Activated CD8-positive, alpha-beta memory T cell treated with anti-CD3 and anti-CD28 coated beads for 1 hour (primary cell): ENCODE measurements around the gene HIBCH.
"Not testable (repeated sequence)": the region's sequence is repeated elsewhere in the genome, so short reads cannot be mapped to it uniquely, and the experiment has no call there.

Experiments
- DNase-seq, 2 donors: peaks; one replicate each; pipeline ENCODE4 v3.0.0-alpha.2; 2020; ENCODE audit warnings: low read depth in 1 of 2; ENCODE audit errors: extremely low read depth in 1 of 2

HIBCH gene, protein sequence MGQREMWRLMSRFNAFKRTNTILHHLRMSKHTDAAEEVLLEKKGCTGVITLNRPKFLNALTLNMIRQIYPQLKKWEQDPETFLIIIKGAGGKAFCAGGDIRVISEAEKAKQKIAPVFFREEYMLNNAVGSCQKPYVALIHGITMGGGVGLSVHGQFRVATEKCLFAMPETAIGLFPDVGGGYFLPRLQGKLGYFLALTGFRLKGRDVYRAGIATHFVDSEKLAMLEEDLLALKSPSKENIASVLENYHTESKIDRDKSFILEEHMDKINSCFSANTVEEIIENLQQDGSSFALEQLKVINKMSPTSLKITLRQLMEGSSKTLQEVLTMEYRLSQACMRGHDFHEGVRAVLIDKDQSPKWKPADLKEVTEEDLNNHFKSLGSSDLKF

DNA sequence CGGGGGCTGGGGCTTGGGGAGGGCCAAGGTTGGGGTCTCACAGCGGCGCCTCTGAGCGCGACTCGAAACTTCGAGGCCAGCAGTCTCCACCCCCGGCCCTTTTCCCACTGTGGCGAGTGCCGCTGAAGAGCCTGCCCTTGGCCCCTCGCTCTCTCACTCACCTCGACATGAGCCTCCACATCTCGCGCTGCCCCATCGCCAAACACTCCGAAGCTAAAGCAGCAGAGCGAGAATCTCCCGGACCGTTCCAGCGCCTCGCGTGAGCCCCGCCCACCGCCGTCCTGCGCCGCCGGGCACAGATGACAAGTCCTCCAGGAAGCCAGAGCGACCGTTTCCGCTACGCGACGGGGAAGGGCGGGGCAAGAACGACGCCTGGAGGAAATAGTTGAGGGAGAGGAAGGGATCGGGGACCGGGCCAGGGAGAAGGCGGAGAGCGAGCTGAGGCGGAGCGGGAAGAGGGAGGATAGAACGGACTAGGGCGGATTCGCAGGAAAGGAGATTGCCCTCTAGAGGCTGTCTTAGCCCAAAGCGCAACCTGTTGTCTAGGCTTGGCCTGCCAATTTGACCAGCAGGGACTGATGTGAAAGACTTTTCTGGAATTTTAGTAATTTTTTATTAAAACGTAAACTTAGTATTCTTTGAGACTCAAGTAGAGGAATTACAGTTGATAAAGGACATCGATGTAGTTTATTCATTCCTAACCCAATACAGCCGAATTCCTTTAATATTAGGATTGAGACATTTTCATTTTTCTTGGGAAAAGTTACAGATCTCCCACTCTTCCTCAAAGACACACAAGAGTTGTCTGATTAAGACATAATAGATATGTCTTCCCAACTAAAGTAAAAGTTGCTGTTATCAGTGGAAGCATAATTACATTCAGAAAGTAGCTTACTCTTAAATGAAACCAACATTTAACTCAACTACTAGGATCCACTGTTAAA is at the start of gene HIBCH:
TSS of gene HIBCH (minus strand) at position 272 of the 944 bp plus-strand sequence. CDS start at position 196, 76 bp downstream.
- DNase-seq = peak; percentile 60 to 78

DNA sequence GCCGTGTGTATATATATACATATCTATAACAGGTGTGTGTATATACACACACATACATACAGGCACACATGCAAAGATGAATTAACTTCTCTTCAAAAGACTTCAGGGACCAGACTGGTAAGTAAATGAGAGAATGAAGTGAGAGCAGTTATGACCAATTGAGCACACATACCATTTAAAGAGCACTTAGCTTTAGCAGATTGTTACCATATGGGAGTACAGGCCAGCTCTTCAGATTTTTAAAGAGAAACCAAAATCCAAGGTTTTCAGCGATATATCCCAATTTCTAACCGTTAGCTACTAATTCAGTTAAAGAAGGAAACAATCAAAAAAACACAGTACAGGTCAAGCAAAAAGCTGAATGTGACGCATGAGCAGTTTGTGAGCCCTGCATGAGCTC is 47.5 kb upstream of the HIBCH start:
- no peak for DNase-seq

DNA sequence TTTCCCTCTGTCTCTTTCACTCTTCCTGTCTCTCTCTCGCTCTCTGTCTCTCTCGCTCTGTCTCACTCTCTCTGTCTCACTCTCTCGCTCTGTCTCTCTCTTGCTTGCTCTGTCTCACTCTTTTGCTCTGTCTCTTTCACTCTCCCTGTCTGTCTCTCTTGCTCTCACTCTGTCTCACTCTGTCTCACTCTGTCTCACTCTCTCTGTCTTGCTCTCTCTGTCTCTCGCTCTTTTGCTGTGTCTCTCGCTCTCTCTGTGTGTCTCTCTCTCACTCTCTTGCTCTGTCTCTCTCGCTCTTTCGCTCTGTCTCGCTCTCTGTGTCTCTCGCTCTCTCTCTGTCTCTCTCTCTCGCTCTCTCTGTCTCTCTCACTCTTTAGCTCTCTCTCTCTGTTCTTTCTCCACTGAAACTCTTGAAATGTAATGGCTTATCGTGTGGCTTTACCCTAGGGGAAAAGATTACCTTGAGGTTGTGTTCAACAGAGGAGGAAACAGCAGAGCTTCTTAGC is 46.7 kb upstream of the HIBCH start:
- DNase-seq = no peak

DNA sequence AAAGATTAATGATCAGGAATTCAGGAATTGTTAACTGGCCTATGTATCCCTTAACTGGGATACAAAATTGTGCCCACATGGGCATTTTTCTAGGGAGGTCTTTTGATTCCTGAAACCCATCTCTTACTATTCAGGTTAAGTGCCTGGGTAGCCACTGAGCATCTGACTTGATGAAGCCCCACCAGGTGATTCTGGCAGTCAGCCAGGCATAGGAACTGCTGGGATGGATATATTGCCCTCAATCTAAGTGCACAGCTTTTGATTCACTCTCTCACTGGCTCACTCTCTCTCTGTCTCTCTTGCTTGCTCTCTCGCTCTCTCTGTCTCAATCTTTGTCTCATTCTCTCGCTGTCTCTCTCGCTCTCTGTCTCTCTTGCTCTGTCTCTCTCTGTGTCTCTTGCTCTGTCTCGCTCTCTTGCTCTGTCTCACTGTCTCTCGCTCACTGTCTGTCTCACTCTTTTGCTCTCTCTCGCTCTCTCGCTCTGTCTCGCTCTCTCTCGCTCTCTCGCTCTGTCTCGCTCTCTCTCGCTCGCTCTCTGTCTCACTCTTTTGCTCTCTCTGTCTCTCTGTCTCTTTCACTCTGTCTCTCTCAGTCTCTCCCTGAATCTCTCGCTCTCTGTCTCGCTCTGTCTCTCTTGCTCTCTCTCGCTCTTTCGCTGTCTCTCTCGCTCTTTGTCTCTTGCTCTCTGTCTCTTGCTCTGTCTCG is 46.0 kb upstream of the HIBCH start:
- no peak for DNase-seq

DNA sequence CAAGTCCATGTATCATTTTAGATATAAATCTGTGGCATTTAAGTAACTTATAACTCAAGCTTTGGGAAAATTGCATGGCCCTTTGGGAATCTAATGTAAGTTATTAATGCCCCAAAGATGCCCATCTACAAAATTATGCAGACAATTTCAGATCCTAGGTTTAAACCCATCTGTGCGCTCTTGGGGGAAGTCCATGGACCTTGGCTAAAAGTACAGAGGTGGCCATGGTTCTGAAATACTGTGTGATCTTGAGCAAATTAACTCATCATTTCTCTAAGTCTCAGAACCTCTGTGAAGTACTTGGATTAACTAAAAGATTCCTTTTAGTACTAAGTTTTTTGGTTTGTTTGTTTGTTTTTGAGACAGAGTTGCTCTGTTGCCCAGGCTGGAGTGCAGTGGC is 43.3 kb upstream of the HIBCH start:
- DNase-seq = no peak

DNA sequence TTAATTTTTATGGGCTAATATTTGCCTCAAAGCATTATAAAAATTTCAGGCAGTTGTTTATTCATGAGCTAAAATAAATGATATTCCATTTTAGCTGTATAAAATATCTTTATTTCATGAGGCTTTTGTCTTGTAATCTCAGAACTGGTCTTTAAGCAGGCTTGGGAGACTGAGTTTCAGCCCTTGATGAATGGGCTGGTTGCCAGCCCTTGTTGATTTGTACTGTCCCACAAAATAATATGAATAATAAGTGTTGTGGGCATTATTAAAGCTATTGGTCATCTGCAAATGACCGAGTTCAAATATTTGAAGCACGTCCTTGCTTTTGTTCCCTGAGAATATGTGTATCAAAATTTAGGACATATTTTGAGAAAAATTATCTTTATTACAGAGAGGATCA is 41.9 kb upstream of the HIBCH start:
- DNase-seq = no peak

DNA sequence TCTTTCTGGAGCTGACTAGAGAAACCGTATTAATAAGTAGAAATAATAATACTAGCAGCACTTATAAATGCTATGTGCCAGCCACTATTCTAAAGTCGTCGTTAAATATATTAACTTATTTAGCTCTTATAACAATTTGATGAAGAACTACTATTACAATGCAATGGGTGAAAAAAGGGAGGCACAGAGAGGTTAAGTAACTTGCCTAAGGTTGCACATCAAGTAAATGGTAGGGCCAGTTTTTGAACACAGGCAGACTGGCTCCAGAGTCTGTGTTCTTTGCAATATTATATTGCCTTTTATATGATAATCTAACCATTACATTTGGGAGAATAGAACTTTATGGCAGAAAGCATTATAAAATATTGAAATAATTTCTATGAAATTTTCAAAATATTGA is 41.3 kb upstream of the HIBCH start:
- DNase-seq = no peak

GRCh38 chr2:190360561-190360960 is 40.9 kb upstream of the HIBCH start:
- DNase-seq = no peak

DNA sequence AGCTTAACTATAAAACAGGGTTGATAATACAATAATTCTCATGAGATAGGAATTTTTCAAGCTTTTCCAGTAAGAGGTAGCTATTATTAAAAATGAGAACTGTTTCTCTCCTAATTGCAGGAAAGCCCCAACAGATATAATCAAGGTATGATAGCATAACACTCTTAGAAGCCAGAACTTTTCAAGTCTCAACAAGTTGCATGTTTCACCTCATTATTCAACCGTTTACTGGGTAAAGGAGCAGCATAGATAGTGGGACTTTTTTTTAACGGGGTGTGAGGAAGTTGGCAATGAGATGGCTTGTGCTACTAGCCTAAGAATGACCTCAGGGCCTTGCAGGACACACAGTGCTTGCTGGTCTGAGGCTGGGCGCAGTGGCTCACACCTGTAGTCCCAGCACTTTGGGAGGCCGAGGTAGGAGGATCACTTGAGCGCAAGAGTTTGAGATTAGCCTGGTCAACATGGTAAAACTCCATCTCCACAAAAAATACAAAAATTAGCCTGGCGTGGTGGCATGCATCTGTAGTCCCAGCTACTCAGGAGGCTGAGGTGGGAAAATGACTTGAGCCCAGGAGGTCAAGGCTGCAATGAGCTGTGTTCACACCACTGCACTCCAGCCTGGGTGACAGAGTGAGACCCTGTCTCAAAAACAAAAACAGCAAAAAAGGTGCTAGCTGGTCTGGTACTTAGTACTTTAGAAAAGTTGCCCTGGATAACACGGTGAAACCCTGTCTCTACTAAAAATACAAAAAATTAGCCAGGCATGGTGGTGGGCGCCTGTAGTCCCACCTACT is 39.2 kb upstream of the HIBCH start:
- not testable (repeated sequence) for DNase-seq

GRCh38 chr2:190357600-190357999 is 38.0 kb upstream of the HIBCH start:
- DNase-seq = no peak

DNA sequence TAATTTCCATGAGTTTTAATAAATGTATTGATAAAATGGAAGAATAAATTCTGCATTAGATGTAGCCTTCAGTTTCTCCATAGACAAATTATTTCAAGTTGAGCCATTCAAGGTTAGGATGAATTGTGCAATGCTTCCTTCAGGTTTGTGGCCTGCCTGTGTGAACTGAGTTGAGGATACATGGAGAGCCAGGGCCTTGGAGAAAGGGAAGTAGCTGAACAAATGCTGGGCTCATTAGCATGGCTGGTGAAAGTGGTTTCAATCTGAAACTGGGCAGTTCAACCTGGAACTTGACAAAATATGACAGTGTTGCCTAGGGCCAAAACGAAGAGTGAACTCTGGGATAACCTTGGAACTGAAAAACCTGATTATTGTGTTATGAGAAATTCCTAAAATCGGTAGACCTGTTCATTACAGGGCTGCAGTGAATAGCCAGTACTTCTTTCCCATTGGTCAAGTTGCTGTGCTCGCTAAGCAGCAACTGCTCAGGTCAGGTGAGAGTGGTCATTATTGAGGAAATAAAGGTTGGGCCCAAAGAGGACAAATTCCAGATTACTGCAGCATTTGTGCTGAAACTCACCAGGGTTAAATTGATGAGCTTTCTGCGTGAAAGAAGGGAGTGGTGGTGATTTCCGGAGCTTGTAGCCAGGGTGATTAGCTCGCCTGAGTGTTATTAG is 36.5 kb upstream of the HIBCH start:
- DNase-seq = no peak

DNA sequence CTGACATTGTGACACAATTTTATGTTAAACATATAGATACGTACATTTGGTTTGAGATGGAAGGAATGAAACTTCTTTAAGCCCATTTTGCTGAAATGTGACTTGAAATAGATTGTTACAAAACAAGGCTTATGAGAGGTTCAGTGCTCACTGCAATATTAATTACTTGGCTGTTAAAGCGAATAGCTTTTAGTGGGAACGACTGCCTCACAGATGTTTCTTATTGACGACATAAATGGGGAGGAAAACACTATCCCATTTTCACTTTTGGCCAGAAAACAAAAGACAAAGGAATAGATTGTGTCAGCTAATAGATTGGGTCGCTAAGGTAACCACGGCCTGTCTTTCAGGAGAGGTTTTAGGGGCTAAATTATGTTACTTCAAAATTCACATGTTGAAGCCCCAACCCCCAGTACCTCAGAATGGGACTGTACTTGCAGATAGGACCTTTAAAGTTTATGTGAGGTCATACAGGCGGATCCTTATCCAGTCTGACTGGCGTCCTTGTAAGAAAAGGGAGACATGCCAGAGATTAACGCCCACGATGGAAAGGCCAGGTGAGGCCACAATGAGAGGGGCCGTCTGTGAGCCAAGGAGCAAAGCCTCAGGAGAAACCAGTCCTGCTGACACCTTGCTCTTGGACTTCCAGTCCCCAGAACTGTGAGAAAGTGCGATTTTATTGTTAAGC is 34.5 kb upstream of the HIBCH start:
- DNase-seq = no peak

GRCh38 chr2:190353537-190353899 is 33.9 kb upstream of the HIBCH start:
- DNase-seq = no peak

DNA sequence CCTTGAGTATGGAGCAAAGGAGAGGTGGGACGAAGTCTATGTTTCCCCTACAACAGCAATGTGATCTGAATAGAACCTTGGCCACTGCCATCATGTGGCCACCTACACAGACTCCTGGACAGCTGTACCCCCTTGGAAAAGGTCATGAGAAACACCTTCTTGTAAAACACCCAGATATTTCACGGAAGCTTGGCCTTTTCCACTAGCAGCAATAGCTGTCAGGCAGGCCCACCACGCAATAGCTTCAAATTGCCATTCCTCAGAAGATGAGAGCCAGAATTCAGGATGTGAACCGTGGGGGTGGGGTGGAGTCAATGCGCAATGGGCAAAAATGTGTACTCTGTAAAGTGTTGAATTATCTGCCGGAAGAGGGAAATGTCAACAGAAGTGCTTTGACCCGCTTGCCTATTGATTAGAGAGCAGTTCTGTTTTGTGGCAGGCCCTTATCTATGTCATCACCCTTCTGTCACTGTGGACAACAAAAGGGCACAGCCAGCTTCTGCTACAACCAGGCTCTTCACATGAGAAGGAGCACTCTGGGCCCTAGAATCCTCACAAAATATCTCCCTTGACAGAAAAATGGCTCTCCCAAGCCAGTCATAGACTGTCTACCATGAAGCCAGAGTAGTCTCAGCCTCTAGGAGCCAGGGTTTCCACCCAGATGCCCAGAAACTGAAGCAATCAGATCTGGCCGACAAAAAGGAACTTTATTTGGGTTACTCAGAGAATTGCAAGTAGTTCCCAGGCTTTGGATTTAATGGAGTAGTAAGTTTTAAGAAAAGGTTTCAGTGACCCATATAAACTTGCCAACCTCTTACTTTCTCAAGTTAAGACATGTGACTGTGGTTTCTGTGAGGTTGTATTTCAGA is 33.3 kb upstream of the HIBCH start:
- DNase-seq = no peak

DNA sequence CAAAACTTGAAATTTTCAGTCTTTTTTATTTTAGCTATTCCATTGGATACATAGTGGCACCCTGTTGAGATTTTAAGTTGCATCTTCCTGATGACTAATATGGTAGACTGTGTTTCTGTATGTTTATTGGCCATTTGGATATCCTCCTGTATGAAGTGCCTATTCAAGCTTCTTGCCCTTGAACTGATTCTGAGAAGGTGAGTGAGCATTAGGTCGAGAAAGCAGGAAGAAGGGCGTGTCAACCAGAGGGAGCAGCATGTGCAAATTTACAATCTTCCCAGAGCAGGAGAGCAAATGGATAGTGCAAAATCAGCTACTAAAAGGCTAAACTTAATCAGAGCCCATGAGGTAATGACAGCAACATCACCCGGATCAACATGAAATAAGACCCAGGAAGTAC is 32.3 kb upstream of the HIBCH start:
- DNase-seq = no peak

DNA sequence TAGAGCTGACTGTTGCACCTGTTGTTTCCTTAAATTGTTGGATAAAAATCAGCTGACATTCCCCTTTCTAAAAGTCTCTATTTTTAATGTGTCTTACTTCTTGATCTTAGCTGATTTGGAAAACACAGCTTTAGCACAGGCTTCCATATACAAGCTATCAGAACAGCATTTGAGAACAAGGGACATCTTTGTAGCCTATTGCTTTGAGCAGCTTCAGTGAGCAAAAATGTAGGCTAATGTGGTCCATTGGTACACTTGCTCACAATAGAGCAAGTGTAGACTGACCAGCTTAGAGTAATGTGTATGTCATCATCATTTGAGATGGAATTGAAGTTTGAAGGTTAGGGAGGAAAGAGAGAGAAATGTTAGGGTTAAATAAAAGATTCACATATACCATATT is 30.7 kb upstream of the HIBCH start:
- no peak for DNase-seq

DNA sequence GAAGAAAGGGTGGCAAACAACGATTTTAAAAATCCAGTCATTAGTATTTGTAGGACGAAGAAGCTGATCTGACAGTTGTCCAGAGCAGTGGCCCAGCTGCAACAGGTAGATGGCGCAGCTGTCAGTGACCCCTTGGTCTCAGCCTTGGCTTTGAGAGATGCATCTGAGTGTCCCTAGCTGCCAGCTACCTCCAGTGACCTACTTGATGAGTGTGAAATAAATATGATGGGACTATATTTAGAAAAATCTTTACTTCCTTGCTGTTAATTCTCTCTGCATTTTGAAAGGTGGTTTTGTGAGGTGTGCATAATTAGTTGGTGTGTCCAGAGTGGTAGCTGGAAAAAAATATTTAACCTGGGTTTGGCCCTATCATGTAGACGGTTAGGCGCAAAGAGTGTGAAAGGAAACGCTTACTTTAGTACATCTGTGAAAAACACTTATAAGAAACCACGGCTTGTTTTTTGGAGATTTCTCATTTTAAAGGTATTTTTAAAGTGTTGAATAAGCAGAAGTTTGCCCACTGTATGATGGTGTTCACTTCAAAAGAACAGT is 24.7 kb upstream of the HIBCH start:
- no peak for DNase-seq
